NCI-H446 (cell line): ENCODE measurements around the gene GFER.
A peak's percentile ranks its signal among the peaks of the same experiment; 100 is the strongest.
"Not testable (repeated sequence)": the region's sequence is repeated elsewhere in the genome, so short reads cannot be mapped to it uniquely, and the experiment has no call there.

Source experiments
- DNase-seq, 2 experiments: peaks; one replicate each; lab custom pipeline; 2025; lab: John Stamatoyannopoulos, UW

GFER gene

GRCh38 chr16:1983544-1984346 lies at the start of gene GFER:
GFER (plus strand) TSS chr16:1984193; CDS start chr16:1984219, 26 bp downstream.
- DNase-seq, result peak; percentile 45 to 92

- no peak for DNase-seq
These were observed 47.0 kb upstream of the GFER start for GRCh38 chr16:1936945-1937479.

- no peak for DNase-seq
These were observed 45.7 kb upstream of the GFER start for GRCh38 chr16:1938316-1938715.

GRCh38 chr16:1938910-1939309 lies 45.1 kb upstream of the GFER start:
- DNase-seq, result no peak

- not testable (repeated sequence) for DNase-seq
These were observed 44.2 kb upstream of the GFER start for GRCh38 chr16:1939833-1940232.

- no peak for DNase-seq
These were observed 43.5 kb upstream of the GFER start for GRCh38 chr16:1940273-1941161.

- no peak for DNase-seq
These were observed 42.6 kb upstream of the GFER start for GRCh38 chr16:1941162-1942046.

GRCh38 chr16:1942047-1942809 lies 41.8 kb upstream of the GFER start:
- DNase-seq, result no peak

GRCh38 chr16:1942810-1943726 lies 40.9 kb upstream of the GFER start, which contains the start of gene MSRB1:
MSRB1 (minus strand) TSS chr16:1943199; CDS start chr16:1943156, 43 bp downstream.
- DNase-seq, result peak; percentile 98 to 99

- no peak for DNase-seq
These were observed 39.3 kb upstream of the GFER start for GRCh38 chr16:1944612-1945199.

- no peak for DNase-seq
These were observed 38.2 kb upstream of the GFER start for GRCh38 chr16:1945559-1946391.

GRCh38 chr16:1946495-1947368 lies 37.3 kb upstream of the GFER start:
- DNase-seq, result no peak

- no peak for DNase-seq
These were observed 36.7 kb upstream of the GFER start for GRCh38 chr16:1947369-1947670.

GRCh38 chr16:1949507-1949906 lies 34.5 kb upstream of the GFER start:
- no peak for DNase-seq

- no peak for DNase-seq
These were observed 33.9 kb upstream of the GFER start for GRCh38 chr16:1950047-1950446.

- DNase-seq, result no peak
These were observed 33.4 kb upstream of the GFER start for GRCh38 chr16:1950559-1950958.

- DNase-seq, result no peak
These were observed 30.3 kb upstream of the GFER start for GRCh38 chr16:1953734-1954133.
